HepG2 (cell line): ENCODE measurements around the gene DSN1. TPM values are rescaled to one million over a fixed set of nuclear protein-coding genes. Genes with fewer than 3 reads are reported as not detected.

Experiments used
- ARNT2 ChIP-seq: sonication (generic); formaldehyde crosslinking; IDR thresholded peaks from 2 replicates; pipeline ENCODE4 v1.8.0; 2022; ENCODE audit warnings: mild to moderate bottlenecking, low read depth, missing genetic modification reagents, moderate library complexity
- ATF7 ChIP-seq, 2 experiments: fragments of 450-650 bp in 1 of 2; sonication (generic) in 1 of 2; formaldehyde crosslinking in 1 of 2; IDR thresholded peaks; 2 replicates each; pipeline versions ENCODE4 v1.4.0 to v1.6.1; 2016 to 2020; ENCODE audit warnings: antibody characterized with exemption in 1 of 2, mild to moderate bottlenecking in 1 of 2, missing genetic modification reagents in 1 of 2
- HCFC1 ChIP-seq: fragments of 150-350 bp; IDR thresholded peaks from 2 replicates; pipeline ENCODE4 v1.6.1; 2014; ENCODE audit warnings: low read depth, low read length
- MBD4 ChIP-seq: IDR thresholded peaks from 2 replicates; pipeline ENCODE4 v1.6.1; 2012; ENCODE audit warnings: low read length, inconsistent platforms, borderline replicate concordance
- ZKSCAN8 ChIP-seq: IDR thresholded peaks from 2 replicates; pipeline ENCODE4 v1.6.1; 2016; ENCODE audit warnings: borderline replicate concordance, missing genetic modification reagents, missing compliant biosample characterization
- ZNF138 ChIP-seq: sonication (generic); formaldehyde crosslinking; IDR thresholded peaks from 2 replicates; pipeline ENCODE4 v1.5.0; 2020; ENCODE audit warnings: mild to moderate bottlenecking, low read depth, missing genetic modification reagents
- ZNF343 ChIP-seq: sonication (generic); formaldehyde crosslinking; IDR thresholded peaks from 2 replicates; pipeline ENCODE4 v1.4.0; 2020; ENCODE audit warnings: mild to moderate bottlenecking, missing genetic modification reagents
- ZNF670 ChIP-seq: sonication (generic); formaldehyde crosslinking; IDR thresholded peaks from 2 replicates; pipeline ENCODE4 v1.8.0; 2022; ENCODE audit warnings: mild to moderate bottlenecking, missing genetic modification reagents, borderline replicate concordance
- polyA plus RNA-seq, 8 experiments: library from polyadenylated mRNA; depleted of rRNA in 3 of 8; stranded (reverse) in 7 of 8; unstranded in 1 of 8; fragments of >200 nt; fragmentation: Illumina TruSeq in 4 of 8; extraction: Trizol in 4 of 8; gene quantifications; 2 replicates each; pipeline versions ENCODE4 v1.2.1 to v1.2.3, GENCODE V29; 2011 to 2016; ENCODE audit warnings: low read depth in 4 of 8, missing spikeins in 1 of 8, mixed read lengths in 1 of 8; ENCODE audit not compliant: insufficient read depth in 1 of 8
- total RNA-seq, 5 experiments: library from RNA; depleted of rRNA; stranded (reverse); fragments of >200 nt; fragmentation: Illumina TruSeq; extraction: Trizol; gene quantifications; 2 replicates each; pipeline ENCODE4 v1.2.3, GENCODE V29; 2016; ENCODE audit warnings: low read depth in 1 of 5
- TF ChIP-seq, protein P1 (sequence below): sonication (generic); formaldehyde crosslinking; IDR thresholded peaks from 2 replicates; pipeline ENCODE4 v1.4.0; 2020; ENCODE audit warnings: missing genetic modification reagents
- TF ChIP-seq, protein P2 (sequence below): sonication (generic); formaldehyde crosslinking; IDR thresholded peaks from 2 replicates; pipeline ENCODE4 v1.4.0; 2020; ENCODE audit warnings: missing genetic modification reagents, mild to moderate bottlenecking, borderline replicate concordance
- TF ChIP-seq, protein P3 (sequence below): IDR thresholded peaks from 2 replicates; pipeline ENCODE4 v1.6.1; 2016; ENCODE audit warnings: missing compliant biosample characterization, missing genetic modification reagents, borderline replicate concordance
- TF ChIP-seq, protein P4 (sequence below): IDR thresholded peaks from 2 replicates; pipeline ENCODE4 v1.6.1; 2016; ENCODE audit warnings: low read depth, borderline replicate concordance
- TF ChIP-seq, protein P5 (sequence below): IDR thresholded peaks from 2 replicates; pipeline ENCODE4 v1.6.1; 2016; ENCODE audit warnings: low read depth, missing genetic modification reagents, missing compliant biosample characterization
- TF ChIP-seq, protein P6 (sequence below): sonication (generic); formaldehyde crosslinking; IDR thresholded peaks from 2 replicates; pipeline ENCODE4 v1.8.1; 2023; ENCODE audit warnings: mild to moderate bottlenecking, missing genetic modification reagents
- TF ChIP-seq, protein P7 (sequence below): sonication (generic); formaldehyde crosslinking; IDR thresholded peaks from 2 replicates; pipeline ENCODE4 v1.8.1; 2023; ENCODE audit warnings: mild to moderate bottlenecking, moderate library complexity, missing genetic modification reagents

The DSN1 gene
- total and polyA plus RNA-seq, 2 of the 13 experiments (the other 11 are each of a cell fraction or from before 2014, with no cell fraction given), result 18.7 to 53.7 TPM

DNA sequence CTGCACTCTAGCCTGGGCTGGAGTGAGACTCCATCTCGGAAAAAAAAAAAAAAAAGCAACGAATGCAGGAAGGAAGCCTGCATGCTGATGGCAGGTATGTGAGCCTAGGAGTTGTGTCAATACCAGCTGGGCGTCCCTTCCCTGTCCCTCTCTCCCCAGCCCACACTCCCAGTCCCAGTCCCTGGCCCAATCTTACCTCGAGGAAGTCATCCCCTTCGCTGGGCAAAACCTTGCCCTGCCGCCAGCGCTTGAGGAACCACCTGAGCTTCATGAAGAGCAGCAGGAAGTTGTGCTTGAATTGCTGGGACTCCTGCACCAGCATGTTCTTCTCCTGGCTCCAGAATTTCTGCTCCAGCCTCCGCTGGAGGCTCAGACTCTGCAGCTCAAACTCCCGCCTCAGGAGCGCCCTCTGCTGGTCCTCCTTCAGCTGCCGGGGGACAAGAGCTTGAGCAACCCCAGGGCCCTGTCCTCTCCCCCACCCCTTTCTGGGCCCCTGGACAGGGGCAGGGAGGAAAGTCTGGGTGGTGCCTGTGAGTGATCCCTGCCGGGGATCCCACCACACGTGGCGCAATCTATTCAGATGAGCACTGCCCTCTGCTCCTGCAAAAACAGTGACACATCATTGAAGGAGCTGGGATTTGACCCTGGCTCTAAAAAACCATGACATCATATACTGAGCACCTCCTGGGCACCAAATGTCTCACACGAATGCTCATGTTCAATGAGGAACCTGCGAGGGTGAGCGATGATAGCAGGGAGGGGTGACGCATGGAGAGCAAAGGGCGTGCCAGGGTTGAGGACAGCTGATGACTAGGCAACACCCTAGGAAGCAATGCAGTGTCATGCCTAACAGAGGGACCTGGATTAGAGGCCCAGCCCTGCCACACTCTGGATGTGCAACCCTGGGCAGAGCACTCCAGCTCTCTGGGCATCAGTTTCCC lies 35.0 kb upstream of the DSN1 start (continued):
- TF ChIP-seq, protein P1, sequence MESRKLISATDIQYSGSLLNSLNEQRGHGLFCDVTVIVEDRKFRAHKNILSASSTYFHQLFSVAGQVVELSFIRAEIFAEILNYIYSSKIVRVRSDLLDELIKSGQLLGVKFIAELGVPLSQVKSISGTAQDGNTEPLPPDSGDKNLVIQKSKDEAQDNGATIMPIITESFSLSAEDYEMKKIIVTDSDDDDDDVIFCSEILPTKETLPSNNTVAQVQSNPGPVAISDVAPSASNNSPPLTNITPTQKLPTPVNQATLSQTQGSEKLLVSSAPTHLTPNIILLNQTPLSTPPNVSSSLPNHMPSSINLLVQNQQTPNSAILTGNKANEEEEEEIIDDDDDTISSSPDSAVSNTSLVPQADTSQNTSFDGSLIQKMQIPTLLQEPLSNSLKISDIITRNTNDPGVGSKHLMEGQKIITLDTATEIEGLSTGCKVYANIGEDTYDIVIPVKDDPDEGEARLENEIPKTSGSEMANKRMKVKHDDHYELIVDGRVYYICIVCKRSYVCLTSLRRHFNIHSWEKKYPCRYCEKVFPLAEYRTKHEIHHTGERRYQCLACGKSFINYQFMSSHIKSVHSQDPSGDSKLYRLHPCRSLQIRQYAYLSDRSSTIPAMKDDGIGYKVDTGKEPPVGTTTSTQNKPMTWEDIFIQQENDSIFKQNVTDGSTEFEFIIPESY (CRISPR knock-in tag), result peak; percentile 60
- TF ChIP-seq, protein P2, sequence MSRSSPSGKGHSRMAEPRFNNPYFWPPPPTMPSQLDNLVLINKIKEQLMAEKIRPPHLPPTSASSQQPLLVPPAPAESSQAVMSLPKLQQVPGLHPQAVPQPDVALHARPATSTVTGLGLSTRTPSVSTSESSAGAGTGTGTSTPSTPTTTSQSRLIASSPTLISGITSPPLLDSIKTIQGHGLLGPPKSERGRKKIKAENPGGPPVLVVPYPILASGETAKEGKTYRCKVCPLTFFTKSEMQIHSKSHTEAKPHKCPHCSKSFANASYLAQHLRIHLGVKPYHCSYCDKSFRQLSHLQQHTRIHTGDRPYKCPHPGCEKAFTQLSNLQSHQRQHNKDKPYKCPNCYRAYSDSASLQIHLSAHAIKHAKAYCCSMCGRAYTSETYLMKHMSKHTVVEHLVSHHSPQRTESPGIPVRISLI (CRISPR knock-in tag), result no peak
- TF ChIP-seq, protein P3, sequence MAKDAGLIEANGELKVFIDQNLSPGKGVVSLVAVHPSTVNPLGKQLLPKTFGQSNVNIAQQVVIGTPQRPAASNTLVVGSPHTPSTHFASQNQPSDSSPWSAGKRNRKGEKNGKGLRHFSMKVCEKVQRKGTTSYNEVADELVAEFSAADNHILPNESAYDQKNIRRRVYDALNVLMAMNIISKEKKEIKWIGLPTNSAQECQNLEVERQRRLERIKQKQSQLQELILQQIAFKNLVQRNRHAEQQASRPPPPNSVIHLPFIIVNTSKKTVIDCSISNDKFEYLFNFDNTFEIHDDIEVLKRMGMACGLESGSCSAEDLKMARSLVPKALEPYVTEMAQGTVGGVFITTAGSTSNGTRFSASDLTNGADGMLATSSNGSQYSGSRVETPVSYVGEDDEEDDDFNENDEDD (CRISPR knock-in tag), result no peak
- TF ChIP-seq HCFC1, result no peak
- TF ChIP-seq, protein P4, sequence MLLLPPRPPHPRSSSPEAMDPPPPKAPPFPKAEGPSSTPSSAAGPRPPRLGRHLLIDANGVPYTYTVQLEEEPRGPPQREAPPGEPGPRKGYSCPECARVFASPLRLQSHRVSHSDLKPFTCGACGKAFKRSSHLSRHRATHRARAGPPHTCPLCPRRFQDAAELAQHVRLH, result peak; percentile 56; the same call in 1 of the 2 replicates
- TF ChIP-seq ARNT2 (CRISPR knock-in tag), result no peak
- TF ChIP-seq ZNF138 (CRISPR knock-in tag), result no peak
- no peak for TF ChIP-seq ZNF343
- TF ChIP-seq ZKSCAN8 (CRISPR knock-in tag), result no peak
- TF ChIP-seq, protein P5, sequence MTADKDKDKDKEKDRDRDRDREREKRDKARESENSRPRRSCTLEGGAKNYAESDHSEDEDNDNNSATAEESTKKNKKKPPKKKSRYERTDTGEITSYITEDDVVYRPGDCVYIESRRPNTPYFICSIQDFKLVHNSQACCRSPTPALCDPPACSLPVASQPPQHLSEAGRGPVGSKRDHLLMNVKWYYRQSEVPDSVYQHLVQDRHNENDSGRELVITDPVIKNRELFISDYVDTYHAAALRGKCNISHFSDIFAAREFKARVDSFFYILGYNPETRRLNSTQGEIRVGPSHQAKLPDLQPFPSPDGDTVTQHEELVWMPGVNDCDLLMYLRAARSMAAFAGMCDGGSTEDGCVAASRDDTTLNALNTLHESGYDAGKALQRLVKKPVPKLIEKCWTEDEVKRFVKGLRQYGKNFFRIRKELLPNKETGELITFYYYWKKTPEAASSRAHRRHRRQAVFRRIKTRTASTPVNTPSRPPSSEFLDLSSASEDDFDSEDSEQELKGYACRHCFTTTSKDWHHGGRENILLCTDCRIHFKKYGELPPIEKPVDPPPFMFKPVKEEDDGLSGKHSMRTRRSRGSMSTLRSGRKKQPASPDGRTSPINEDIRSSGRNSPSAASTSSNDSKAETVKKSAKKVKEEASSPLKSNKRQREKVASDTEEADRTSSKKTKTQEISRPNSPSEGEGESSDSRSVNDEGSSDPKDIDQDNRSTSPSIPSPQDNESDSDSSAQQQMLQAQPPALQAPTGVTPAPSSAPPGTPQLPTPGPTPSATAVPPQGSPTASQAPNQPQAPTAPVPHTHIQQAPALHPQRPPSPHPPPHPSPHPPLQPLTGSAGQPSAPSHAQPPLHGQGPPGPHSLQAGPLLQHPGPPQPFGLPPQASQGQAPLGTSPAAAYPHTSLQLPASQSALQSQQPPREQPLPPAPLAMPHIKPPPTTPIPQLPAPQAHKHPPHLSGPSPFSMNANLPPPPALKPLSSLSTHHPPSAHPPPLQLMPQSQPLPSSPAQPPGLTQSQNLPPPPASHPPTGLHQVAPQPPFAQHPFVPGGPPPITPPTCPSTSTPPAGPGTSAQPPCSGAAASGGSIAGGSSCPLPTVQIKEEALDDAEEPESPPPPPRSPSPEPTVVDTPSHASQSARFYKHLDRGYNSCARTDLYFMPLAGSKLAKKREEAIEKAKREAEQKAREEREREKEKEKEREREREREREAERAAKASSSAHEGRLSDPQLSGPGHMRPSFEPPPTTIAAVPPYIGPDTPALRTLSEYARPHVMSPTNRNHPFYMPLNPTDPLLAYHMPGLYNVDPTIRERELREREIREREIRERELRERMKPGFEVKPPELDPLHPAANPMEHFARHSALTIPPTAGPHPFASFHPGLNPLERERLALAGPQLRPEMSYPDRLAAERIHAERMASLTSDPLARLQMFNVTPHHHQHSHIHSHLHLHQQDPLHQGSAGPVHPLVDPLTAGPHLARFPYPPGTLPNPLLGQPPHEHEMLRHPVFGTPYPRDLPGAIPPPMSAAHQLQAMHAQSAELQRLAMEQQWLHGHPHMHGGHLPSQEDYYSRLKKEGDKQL, result no peak
- TF ChIP-seq ZNF670 (CRISPR knock-in tag), result no peak
- peak; percentile 92 for TF ChIP-seq ATF7 (IDR thresholded peaks at IDR 0.05)
- TF ChIP-seq ATF7 (CRISPR knock-in tag; IDR thresholded peaks at IDR 0.05), result peak; percentile 77
- TF ChIP-seq MBD4, result no peak
- TF ChIP-seq, protein P6, sequence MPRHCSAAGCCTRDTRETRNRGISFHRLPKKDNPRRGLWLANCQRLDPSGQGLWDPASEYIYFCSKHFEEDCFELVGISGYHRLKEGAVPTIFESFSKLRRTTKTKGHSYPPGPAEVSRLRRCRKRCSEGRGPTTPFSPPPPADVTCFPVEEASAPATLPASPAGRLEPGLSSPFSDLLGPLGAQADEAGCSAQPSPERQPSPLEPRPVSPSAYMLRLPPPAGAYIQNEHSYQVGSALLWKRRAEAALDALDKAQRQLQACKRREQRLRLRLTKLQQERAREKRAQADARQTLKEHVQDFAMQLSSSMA (CRISPR knock-in tag), result no peak
- TF ChIP-seq, protein P7, sequence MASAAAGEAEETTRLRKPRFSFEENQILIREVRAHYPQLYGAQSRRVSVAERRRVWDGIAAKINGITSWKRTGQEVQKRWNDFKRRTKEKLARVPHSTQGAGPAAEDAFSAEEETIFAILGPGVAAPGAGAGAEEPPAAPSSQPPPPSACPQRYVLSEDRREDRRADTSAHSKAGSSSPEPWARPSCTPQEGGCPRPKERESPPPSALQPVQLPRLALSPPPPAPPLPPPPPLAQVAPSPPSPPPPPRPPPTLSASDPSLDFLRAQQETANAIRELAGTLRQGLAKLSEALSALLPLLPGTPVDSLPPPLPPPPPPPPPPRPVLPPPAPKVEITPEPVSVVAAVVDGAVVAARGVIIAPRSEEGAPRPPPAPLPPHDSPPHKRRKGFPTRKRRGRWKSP (CRISPR knock-in tag), result no peak
